HUES6 (cell line): Measurements from ENCODE around the gene UFL1.
"Not testable (repeated sequence)": the region's sequence is repeated elsewhere in the genome, so short reads cannot be mapped to it uniquely, and the experiment has no call there.

Experiments used
- H3K27ac ChIP-seq: 2 replicates; pipeline ENCODE4 v1.7.0; 2013; ENCODE audit warnings: low read depth, mild to moderate bottlenecking, low read length, inconsistent platforms
- H3K27me3 ChIP-seq: 2 replicates; pipeline ENCODE4 v1.6.1; 2013; ENCODE audit warnings: low read length; ENCODE audit not compliant: control insufficient read depth, insufficient read depth
- H3K36me3 ChIP-seq: 2 replicates; pipeline ENCODE4 v1.6.1; 2013; ENCODE audit warnings: low read length; ENCODE audit not compliant: control insufficient read depth, insufficient read depth
- H3K4me1 ChIP-seq: 2 replicates; pipeline ENCODE4 v1.6.1; 2013; ENCODE audit warnings: low read length; ENCODE audit not compliant: control insufficient read depth, insufficient read depth
- H3K4me3 ChIP-seq: 2 replicates; pipeline ENCODE4 v1.5.1; 2013; ENCODE audit warnings: low read depth, low read length
- H3K9ac ChIP-seq: one replicate; pipeline ENCODE4 v1.6.1; 2013; ENCODE audit warnings: mild to moderate bottlenecking, low read length
- H3K9me3 ChIP-seq: 2 replicates; pipeline ENCODE4 v1.6.1; 2013; ENCODE audit warnings: low read depth, low read length; ENCODE audit not compliant: control insufficient read depth, insufficient read depth

The UFL1 gene

GRCh38 chr6:96521644-96522464, at the start of gene UFL1:
UFL1 (plus strand) TSS chr6:96521806; CDS start chr6:96521874, 68 bp downstream.
- Histone ChIP-seq H3K4me3 (peak within 1 kb of the TSS; percentile 93), H3K27ac (peak within 1 kb of the TSS; percentile 94), H3K9ac (peak within 1 kb of the TSS; percentile 98), H3K27me3 (no peaks in the 10 kb centered on the region), H3K36me3 (peaks cover 16% of the 10 kb centered on the region), H3K4me1 (peaks cover 25% of the 10 kb centered on the region), H3K9me3 (no peaks in the 10 kb centered on the region)

DNA sequence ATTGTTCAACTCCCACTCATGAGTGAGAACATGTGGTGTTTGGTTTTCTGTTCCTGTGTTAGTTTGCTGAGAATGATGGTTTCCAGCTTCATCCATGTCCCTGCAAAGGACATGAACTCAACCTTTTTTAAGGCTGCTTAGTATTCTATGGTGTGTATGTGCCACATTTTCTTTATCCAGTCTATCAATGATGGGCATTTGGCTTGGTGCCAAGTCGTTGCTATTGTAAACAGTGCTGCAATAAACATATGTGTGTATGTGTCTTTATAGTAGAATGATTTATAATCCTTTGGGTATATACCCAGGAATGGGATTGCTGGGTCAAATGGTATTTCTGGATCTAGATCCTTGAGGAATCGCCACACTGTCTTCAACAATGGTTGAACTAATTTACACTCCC, 49.3 kb upstream of the UFL1 start:
- H3K4me3 ChIP-seq, H3K9ac ChIP-seq, H3K27me3 ChIP-seq, H3K36me3 ChIP-seq, H3K27ac ChIP-seq, H3K9me3 ChIP-seq, H3K4me1 ChIP-seq: not testable (repeated sequence)

GRCh38 chr6:96478695-96479094, 42.9 kb upstream of the UFL1 start:
- H3K27me3 ChIP-seq: no peaks in the 10 kb centered on the region
- H3K9me3 ChIP-seq: no peaks in the 10 kb centered on the region
- no peaks in the 10 kb centered on the region for H3K36me3 ChIP-seq
- no peak overlapping the region for H3K4me3 ChIP-seq
- no peak overlapping the region for H3K27ac ChIP-seq
- H3K4me1 ChIP-seq: no peaks in the 10 kb centered on the region
- H3K9ac ChIP-seq: no peak overlapping the region

- no peaks in the 10 kb centered on the region for H3K4me1 ChIP-seq
- H3K9ac ChIP-seq: no peak overlapping the region
- H3K36me3 ChIP-seq: no peaks in the 10 kb centered on the region
- no peaks in the 10 kb centered on the region for H3K27me3 ChIP-seq
- peaks cover 14% of the 10 kb centered on the region for H3K9me3 ChIP-seq
- no peak overlapping the region for H3K4me3 ChIP-seq
- no peak overlapping the region for H3K27ac ChIP-seq
Measured at GRCh38 chr6:96491926-96492325, 29.7 kb upstream of the UFL1 start.

- no peak overlapping the region for H3K4me3 ChIP-seq
Measured at GRCh38 chr6:96499781-96500180, 21.8 kb upstream of the UFL1 start.

GRCh38 chr6:96502915-96503314, 18.7 kb upstream of the UFL1 start:
- no peaks in the 10 kb centered on the region for H3K4me1 ChIP-seq
- no peak overlapping the region for H3K4me3 ChIP-seq
- no peaks in the 10 kb centered on the region for H3K36me3 ChIP-seq
- no peak overlapping the region for H3K9ac ChIP-seq
- H3K9me3 ChIP-seq: peaks cover 10% of the 10 kb centered on the region
- H3K27ac ChIP-seq: no peak overlapping the region
- H3K27me3 ChIP-seq: no peaks in the 10 kb centered on the region

More at GRCh38 chr6:96499781-96500180, 21.8 kb upstream of the UFL1 start:
- Histone ChIP-seq H3K4me1 (no peaks in the 10 kb centered on the region), H3K9me3 (peaks cover 10% of the 10 kb centered on the region), H3K27me3 (no peaks in the 10 kb centered on the region), H3K27ac (no peak overlapping the region), H3K9ac (no peak overlapping the region), H3K36me3 (no peaks in the 10 kb centered on the region)

GRCh38 chr6:96505363-96505762, 16.2 kb upstream of the UFL1 start:
- H3K36me3 ChIP-seq: no peaks in the 10 kb centered on the region
- no peaks in the 10 kb centered on the region for H3K4me1 ChIP-seq
- no peak overlapping the region for H3K27ac ChIP-seq
- peaks cover 16% of the 10 kb centered on the region for H3K9me3 ChIP-seq
- no peak overlapping the region for H3K4me3 ChIP-seq
- no peaks in the 10 kb centered on the region for H3K27me3 ChIP-seq
- no peak overlapping the region for H3K9ac ChIP-seq

DNA sequence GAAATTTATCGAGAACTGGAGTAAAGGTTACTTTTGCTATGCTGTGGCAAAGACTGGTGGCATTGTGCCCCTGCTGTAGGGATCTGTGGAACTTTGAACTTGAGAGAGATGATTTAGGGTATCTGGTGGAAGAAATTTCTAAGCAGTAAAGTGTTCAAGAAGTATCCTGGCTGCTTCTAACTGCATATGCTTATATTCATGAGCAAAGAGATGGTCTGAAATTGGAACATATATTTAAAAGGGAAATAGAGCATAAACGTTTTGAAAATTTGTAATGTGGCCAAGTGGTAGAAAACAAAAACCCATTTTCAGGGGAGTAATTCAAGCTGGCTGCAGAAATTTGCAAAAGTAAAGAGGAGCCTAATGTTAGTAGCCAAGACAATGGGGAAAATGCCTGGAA, 12.3 kb upstream of the UFL1 start:
- peaks cover 16% of the 10 kb centered on the region; the same call in 1 of the 2 replicates for H3K9me3 ChIP-seq
- H3K9ac ChIP-seq: no peak overlapping the region
- no peak overlapping the region for H3K27ac ChIP-seq
- H3K36me3 ChIP-seq: peaks cover 7% of the 10 kb centered on the region; the same call in 1 of the 2 replicates
- no peaks in the 10 kb centered on the region for H3K27me3 ChIP-seq
- no peak overlapping the region for H3K4me3 ChIP-seq
- no peaks in the 10 kb centered on the region for H3K4me1 ChIP-seq

GRCh38 chr6:96520171-96521115, 1.2 kb upstream of the UFL1 start:
- peak overlapping the region; percentile 93 for H3K4me3 ChIP-seq
- 0 out of 2 replicates have a peak, but pooled peaks cover 3% of the 10 kb centered on the region for H3K36me3 ChIP-seq
- H3K9ac ChIP-seq: peak overlapping the region; percentile 98
- H3K27ac ChIP-seq: peak overlapping the region; percentile 94
- H3K4me1 ChIP-seq: peaks cover 25% of the 10 kb centered on the region
- no peaks in the 10 kb centered on the region for H3K9me3 ChIP-seq
- no peaks in the 10 kb centered on the region for H3K27me3 ChIP-seq

GRCh38 chr6:96521306-96521643, 331 bp upstream of the UFL1 start:
- Histone ChIP-seq H3K27me3 (no peaks in the 10 kb centered on the region), H3K9me3 (no peaks in the 10 kb centered on the region), H3K4me1 (peaks cover 25% of the 10 kb centered on the region), H3K27ac (peak overlapping the region; percentile 94), H3K36me3 (peaks cover 10% of the 10 kb centered on the region), H3K4me3 (peak overlapping the region; percentile 93), H3K9ac (peak overlapping the region; percentile 98)
